PC-9 (cell line): ENCODE data around the gene OAS2.
A peak's percentile ranks its signal among the peaks of the same experiment; 100 is the strongest.

ENCODE experiments used
- CTCF ChIP-seq: fragments of 200-600 bp; sonication (generic); conservative IDR thresholded peaks from 2 replicates; pipeline ENCODE4 v1.6.1; 2017; ENCODE audit warnings: mixed run types, antibody characterized with exemption, mild to moderate bottlenecking, moderate library complexity
- EZH2 ChIP-seq: fragments of 200-600 bp; sonication (generic); IDR thresholded peaks from 2 replicates; pipeline ENCODE4 v1.8.0; 2017; ENCODE audit warnings: antibody characterized with exemption, low read depth

GRCh38 chr12:113049976-113050742 lies 71.8 kb downstream of the OAS2 start:
- peak; percentile 56; the same call in 1 of the 2 replicates for TF ChIP-seq CTCF
- no peak for TF ChIP-seq EZH2
